IPS-18c (cell line): ENCODE measurements around the gene TPSG1.
"Not testable (repeated sequence)": the region's sequence is repeated elsewhere in the genome, so short reads cannot be mapped to it uniquely, and the experiment has no call there.

Source experiments
- H3K4me3 ChIP-seq: 2 replicates; pipeline ENCODE4 v1.7.0; 2013; ENCODE audit warnings: low read depth, mild to moderate bottlenecking, low read length, moderate library complexity; ENCODE audit not compliant: insufficient read depth
- H3K9me3 ChIP-seq: one replicate; pipeline ENCODE4 v1.6.1; 2013; ENCODE audit warnings: mild to moderate bottlenecking, low read length, moderate library complexity; ENCODE audit not compliant: control insufficient read depth, insufficient read depth

Gene TPSG1

DNA sequence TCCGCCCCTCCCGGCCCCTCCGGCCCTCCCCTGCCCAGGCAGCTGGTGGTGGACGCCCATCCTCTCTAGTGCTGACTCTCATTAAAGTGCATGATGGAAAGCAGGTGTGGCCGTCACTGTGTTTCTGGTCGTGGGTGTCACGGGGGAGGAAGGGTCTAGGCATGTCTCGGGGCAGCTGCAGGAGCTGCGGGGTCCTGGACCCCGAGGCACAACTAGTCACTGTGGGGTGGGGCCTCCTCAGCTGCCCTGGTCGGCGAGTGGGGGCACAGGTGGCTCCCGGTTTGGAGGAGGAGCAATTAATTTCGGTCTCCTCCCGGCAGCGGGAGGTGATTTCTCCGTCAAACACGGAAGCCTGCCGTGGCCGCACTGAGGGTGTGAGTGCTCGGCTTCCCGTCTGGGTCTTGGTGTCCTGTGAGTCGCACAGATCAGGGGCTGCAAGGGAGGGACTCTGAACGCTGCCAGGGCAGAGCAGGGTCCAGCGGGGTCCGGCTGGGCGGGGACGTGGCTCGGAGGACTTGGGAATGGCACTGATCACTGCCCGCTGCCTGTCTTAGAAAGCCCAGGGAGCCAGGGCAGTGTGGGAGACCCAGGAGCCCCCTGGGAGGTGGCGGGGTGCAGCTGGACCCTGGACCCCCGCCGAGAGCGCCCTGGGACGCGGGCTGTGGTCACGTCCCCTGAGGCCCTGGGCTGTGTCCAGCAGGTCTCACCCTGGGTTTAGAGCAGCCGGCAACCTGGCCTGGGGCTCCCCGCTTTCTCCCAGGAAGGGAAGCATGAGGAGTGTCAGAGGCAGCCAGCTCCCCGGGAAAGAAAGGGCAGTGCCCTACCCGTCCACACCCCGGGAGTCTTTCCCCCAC is 34.1 kb upstream of the TPSG1 start:
- H3K4me3 ChIP-seq: no peak overlapping the region
- H3K9me3 ChIP-seq: no peaks in the 10 kb centered on the region

DNA sequence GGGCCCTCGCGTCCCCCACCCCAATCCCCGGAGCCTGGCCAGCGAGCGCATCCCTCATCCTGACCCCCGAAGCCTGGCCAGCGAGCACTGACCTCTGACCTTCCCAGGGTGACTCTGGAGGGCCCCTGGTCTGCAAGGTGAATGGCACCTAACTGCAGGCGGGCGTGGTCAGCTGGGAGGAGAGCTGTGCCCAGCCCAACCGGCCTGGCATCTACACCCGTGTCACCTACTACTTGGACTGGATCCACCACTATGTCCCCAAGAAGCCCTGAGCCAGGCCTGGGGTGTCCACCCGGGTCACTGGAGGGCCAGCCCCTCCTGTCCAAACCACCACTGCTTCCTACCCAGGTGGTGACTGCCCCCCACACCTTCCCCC is 33.1 kb upstream of the TPSG1 start:
- no peak overlapping the region for H3K4me3 ChIP-seq

DNA sequence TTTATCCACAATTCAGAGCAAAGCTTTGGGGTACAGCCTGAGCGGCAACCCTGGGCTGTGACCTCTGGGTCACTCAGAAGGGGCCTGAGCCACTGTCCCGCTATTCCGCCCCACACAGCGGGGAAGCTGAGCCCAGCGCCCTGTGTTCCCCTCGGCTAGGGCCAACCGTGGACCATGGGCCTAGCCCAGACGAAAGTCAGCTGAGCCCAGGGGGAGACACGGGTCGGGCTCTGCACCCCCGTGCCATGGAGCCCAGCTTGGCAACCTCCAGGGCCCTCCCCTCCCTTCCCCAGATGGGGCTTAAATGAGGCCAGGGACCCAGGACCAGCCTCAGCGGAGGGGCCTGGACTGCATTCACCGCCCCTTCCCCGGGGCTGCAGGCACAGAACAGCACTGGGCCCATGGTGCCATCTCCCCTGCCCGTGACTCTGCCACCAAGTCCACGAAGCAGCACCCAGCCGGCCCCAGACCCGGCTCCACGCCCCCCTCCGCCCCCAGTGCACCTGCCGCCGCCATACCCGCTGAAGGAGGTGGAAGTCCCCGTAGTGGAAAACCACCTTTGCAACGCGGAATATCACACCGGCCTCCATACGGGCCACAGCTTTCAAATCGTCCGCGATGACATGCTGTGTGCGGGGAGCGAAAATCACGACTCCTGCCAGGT is 32.6 kb upstream of the TPSG1 start:
- no peaks in the 10 kb centered on the region for H3K9me3 ChIP-seq
- H3K4me3 ChIP-seq: no peak overlapping the region

More for the DNA sequence above, 33.1 kb upstream of the TPSG1 start:
- H3K9me3 ChIP-seq: no peaks in the 10 kb centered on the region

DNA sequence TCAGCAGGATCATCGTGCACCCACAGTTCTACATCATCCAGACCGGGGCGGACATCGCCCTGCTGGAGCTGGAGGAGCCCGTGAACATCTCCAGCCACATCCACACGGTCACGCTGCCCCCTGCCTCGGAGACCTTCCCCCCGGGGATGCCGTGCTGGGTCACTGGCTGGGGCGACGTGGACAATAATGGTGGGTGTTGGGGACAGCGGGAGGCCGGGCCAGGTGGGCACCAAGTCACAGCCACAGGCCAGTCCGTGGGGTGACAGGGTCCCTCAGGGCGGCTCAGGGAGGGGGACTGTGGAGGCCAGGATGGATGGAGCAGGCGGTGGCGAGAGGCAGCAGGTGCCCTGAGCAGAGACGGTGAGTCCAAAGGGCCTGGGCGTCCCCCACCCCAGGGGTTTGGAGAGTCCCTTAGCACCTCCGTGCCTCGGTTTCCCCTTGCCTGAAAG is 31.8 kb upstream of the TPSG1 start:
- H3K9me3 ChIP-seq: no peaks in the 10 kb centered on the region
- no peak overlapping the region for H3K4me3 ChIP-seq

DNA sequence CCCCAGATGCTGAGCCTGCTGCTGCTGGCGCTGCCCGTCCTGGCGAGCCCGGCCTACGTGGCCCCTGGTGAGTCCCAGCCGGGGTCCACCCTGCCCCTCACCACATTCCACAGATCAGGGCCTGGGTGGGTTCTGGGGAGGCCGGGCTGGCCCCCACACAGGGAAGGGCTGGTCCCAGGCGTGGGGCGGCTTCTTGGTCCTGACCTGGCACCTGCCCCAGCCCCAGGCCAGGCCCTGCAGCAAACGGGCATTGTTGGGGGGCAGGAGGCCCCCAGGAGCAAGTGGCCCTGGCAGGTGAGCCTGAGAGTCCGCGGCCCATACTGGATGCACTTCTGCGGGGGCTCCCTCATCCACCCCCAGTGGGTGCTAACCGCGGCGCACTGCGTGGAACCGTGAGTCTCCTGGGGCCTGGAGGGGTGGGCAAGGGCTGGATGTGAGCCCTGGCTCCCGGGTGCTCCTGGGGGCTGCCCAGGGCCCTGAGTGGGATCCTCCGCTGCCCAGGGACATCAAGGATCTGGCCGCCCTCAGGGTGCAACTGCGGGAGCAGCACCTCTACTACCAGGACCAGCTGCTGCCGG is 31.3 kb upstream of the TPSG1 start:
- not testable (repeated sequence) for H3K4me3 ChIP-seq, H3K9me3 ChIP-seq

DNA sequence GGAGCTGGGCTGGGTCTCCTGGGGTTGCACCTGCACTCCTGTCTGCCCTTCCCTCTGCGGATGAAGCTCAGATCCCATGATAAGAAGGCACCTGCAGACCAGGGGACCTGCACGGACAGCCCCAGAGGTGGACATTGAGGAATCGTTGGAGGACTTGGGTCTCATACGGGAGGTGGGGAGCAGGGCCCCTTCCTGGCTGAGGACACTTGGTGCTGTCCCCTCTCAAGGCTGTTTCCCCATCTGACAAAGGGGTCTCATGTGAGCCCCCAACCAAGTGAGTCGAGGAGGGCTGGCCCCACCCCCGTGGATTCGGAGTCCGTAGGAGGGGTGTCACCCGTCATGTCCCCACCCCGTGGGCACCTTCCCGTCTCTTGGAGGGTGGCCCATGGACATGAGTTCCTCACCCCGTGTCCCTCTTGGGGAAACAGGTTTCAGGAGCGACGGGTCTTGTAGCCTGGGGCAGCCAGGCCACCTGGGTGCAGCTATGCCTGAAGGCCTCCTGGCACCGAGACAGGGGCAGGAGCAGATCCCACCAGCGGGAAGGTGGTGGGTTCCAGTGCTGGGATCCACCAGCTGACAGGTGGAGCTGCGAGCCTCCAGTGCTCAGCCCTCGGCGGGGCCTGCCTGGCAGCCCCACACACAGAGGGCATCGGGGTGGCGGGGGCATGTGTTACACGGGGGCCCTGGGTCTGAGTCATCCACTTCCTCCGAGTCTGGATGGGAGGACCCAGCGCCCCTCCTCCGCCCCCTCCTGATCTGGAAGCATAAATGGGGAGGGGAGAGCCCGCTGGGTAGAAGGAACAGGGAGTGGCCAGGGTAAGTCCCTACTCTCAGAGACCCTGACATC is 30.4 kb upstream of the TPSG1 start, which contains the start of gene TPSD1:
TSS of gene TPSD1 (plus strand) at position 794 of the 847 bp plus-strand sequence. CDS start 212 bp downstream, outside the sequence.
- not testable (repeated sequence) for H3K9me3 ChIP-seq, H3K4me3 ChIP-seq

DNA sequence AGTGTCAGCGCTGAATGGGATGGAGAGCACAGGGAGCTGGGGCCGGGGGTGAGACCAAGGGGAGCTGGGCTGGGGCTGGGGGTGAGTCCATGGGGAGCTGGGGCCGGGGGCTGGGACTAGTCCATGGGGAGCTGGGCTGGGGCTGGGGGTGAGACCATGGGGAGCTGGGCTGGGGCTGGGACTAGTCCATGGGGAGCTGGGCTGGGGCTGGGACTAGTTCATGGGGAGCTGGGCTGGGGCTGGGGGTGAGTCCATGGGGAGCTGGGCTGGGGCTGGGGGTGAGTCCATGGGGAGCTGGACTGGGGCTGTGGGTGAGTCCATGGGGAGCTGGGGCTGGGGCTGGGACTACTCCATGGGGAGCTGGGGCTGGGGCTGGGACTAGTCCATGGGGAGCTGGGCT is 29.8 kb upstream of the TPSG1 start:
- not testable (repeated sequence) for H3K4me3 ChIP-seq, H3K9me3 ChIP-seq

DNA sequence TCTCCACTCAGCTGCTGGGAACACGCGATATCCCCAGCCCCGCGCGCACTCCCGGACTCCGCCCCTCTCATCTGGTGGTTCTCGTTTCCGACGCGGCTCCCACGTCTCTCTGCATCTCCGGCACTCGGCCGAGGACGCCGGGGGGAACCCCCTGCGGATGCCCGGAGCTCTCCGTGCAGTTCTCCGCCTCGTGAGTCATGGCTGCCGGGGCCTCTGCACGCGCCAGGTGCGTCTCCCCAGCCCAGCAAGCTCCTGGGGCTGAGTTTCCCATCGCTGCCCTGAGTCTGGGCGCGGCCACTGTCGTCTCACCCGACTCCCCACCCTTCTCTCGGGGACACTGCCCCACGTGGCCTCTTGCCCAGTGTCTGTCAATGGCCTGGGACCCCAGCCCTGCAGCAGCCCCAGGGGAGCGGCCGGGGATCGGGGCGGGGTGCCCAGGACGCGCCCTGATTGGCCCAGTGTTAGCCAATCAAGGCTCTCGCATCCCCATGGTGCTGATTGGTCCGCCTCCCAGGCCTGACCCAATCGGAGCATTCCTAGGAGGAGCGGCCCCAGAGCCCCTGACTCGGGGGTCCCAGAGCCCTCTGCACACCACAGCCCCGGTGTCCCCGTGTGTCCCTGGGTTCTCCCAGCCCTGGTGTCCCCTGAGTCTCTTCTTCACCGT is 28.8 kb upstream of the TPSG1 start:
- H3K4me3 ChIP-seq, H3K9me3 ChIP-seq: not testable (repeated sequence)

DNA sequence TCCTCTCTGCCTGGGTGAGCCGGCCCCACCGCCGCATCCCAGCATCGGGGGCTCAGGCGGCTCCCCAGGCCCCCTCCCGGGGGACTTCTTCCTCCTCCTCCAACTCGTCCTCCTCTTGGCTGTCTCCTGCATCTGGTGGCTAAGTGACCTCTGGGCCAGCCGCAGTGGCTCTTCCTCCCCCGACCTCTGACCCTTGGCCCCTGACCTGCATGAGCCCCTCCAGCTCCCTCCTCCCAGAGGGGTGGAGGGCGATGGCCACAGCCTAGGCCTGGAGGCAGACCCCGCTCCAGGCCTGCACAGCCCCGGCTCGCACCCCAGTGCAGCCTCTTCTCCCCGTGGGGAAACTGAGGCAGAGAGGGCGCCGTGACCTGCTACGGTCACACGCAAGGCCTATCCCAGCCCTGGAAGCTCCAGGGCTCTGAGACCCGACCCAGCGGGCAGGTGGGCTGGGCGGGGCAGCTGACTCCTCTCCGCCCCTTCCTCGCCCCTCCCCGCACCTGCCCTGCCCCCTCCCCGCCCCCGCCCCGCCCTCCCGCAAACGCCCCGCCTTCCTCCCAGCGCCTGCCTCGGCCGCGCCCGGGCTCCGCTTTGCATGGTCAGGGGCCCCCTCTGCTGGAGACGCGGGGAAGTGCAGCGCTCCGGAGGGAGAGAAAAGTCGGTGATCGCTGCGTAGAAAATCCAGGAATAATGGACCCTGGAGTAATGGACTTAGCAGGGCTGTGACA is 24.1 kb upstream of the TPSG1 start:
- H3K4me3 ChIP-seq, H3K9me3 ChIP-seq: not testable (repeated sequence)

DNA sequence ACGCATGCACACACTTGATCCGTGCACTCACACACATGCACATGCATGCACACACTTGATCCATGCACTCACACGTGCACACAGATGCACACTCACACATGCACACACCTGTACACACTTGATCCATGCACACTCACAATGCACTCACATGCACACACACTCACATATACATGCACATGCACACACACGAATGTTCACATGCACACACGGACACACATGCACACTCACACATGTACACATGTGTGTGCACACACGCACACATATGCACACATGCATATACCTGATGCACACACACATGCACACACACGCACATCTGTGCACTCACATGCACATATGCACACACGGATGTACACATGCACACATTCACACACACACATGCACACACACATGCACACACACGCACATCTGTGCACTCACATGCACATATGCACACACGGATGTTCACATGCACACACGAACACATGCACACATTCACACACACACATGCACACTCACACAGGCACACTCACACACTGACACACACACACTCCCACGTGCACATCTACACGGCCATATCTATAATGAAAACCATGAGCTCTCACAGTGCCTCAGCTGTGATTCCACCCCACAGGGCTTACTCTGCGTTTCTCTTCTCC is 23.0 kb upstream of the TPSG1 start:
- not testable (repeated sequence) for H3K4me3 ChIP-seq, H3K9me3 ChIP-seq

DNA sequence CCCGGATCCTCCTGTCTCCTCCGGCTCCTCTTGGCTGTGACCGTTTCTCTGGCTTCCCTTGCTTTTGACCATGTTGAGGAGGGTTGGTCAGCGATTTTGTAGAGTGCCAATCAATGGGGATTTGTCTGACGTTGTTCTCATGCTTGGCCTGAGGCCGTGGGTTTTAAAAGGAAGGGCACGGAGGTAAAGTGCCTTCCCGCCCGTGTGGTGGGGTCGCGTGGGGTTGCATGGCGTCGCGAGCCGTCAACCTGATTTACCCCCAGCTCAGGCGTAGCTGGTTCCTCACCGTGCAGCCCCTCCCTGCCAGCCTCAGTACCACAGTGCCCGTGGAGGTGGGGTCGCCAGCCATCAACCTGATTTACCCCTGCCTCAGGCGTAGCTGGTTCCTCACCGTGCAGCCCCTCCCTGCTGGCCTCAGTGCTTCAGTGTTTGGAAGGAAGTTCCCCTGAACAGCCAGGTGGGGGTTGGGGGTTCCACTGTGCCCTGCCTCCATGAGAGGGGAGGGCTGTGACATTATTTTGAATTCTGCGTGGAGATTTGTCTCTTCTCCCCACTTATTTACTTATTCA is 20.5 kb upstream of the TPSG1 start:
- Histone ChIP-seq H3K9me3 (no peaks in the 10 kb centered on the region), H3K4me3 (no peak overlapping the region)

DNA sequence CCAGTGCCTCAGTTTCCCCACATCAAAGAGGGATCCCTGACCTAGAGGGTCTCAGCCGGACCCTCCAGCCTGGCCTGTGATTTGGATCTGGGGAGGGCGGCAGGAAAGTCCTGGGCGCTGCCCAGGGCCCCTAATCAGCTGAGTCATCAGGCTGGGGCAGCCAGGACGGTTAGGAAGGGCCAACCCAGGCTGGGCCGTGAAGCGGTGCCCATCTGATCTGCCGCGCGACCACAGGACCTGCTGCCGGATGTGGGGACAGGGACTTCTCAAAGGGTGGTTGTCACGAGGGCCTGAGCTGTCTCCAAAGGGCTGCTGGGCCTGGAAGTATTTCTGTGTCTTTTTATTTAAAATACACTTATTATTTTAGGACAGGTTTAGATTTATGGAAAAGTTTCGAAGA is 19.8 kb upstream of the TPSG1 start:
- H3K4me3 ChIP-seq: no peak overlapping the region

DNA sequence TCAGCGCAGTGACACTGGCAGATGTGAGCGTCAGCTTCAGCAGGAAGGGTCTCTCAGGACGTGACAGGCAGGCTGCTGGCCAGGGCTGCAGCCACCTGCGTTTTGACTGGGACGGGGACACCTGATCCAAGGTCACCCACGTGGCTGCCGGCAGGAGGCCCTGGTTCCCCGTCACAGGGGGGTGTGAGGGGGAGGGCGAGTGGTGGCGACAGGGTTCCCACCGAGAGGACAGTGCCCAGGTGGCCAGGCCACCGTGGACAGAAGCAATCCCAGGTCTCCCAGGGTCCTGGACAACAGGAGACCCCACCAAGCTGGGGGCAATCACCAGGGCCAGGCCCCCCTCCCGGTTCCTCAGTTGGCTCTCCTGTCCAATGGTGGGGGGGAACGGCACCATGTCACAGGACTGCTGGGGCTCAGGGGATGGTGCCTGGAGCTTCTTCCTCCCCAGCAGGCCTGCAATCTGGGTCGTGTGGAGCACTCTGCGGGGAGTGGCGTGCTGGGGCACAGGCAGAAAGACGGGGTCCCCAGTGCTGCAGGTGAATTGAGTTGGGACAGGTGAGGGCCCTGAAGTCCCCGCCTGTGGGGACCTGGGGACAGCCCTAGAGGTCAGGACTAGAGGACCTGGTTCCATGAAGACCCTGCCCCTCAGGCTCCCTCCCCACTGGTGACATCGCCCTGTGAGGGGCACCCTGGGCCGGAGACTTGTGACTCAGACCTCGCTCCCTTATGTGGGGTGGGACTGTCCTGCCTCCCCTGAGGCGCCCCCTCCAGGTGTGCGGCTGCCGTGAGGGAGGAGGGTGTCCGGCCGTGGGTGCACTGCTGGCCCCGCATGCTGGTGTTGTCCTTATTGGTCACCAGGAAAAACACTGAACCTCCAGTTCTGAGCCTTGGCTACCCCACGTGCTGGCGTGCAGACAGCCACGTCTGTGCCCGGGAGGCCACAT is 19.1 kb upstream of the TPSG1 start:
- not testable (repeated sequence) for H3K4me3 ChIP-seq, H3K9me3 ChIP-seq

More for the DNA sequence above, 19.8 kb upstream of the TPSG1 start:
- H3K9me3 ChIP-seq: no peaks in the 10 kb centered on the region

DNA sequence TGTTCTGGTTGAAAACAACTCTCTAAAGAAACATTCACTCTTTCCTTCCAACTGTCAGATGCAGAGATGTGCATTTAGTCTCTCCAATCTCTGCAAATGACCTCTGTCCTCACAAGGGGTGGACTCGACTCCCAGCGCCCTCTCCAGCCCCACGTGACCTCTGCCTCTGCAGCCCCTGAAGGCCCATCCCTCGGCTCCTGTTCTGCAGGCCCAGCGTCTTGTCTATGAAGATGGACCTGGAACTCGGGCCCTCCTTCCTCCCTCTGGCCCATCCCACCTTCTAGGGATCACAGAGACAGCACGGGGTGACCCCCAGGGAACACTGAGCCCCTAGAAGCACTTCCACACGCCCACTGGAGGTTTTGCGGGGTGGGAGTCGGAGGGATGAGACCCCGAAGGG is 18.3 kb upstream of the TPSG1 start:
- not testable (repeated sequence) for H3K9me3 ChIP-seq, H3K4me3 ChIP-seq

DNA sequence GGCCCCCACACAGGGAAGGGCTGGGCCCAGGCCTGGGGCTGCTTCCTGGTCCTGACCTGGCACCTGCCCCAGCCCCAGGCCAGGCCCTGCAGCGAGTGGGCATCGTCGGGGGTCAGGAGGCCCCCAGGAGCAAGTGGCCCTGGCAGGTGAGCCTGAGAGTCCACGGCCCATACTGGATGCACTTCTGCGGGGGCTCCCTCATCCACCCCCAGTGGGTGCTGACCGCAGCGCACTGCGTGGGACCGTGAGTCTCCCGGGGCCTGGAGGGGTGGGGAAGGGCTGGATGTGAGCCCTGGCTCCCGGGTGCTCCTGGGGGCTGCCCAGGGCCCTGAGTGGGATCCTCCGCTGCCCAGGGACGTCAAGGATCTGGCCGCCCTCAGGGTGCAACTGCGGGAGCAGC is 16.0 kb upstream of the TPSG1 start:
- H3K9me3 ChIP-seq, H3K4me3 ChIP-seq: not testable (repeated sequence)
